HG02885 (cell line): ENCODE measurements around the gene STX11.

Experiments
- ATAC-seq: cut with Tn5 transposase; IDR thresholded peaks from one replicate; pipeline ENCODE4 v1.9.1; 2021; ENCODE audit warnings: mild to moderate bottlenecking; ENCODE audit not compliant: unreplicated experiment, poor library complexity

STX11 gene

GRCh38 chr6:144211160-144211559, 60.8 kb downstream of the STX11 start:
- no peak for ATAC-seq

GRCh38 chr6:144213315-144213714, 63.0 kb downstream of the STX11 start:
- no peak for ATAC-seq

- no peak for ATAC-seq
These were observed 63.7 kb downstream of the STX11 start for GRCh38 chr6:144214029-144214428.

GRCh38 chr6:144214622-144215401, 64.5 kb downstream of the STX11 start:
- ATAC-seq = no peak

GRCh38 chr6:144215402-144215931, 65.2 kb downstream of the STX11 start:
- peak; percentile 15 for ATAC-seq

DNA sequence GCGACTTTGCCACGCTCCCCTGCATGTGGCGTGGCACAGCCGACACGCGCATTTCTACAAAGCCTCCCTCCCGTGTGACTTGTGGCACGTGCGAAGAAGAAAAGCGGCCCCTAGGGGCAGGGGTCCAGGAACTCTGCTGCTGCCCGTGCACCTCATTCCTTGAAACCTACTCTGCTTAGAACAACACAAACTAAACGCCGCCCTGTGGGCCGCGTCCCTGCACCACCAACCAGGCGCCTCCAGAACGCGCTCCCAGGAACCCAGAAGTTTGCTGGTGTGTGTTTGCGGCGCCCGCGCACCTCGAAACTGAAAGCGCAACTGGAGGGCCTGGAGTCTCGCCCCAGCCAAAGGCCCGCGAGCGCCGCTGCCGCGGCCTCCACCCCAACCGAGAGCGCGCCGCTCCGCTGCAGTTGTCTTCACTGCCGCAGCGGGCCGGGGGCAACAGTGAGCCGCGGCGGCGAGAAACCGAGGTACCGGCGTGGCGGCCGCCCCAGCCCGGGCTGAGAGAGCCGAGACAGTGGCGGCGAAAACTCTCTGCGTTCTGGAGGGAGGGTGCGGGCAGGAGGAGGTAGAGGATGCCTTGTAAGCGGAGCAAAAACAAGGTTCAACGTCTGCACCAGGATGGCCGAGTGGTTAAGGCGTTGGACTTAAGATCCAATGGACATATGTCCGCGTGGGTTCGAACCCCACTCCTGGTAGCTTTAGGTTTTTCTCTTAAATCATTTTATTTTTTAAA, 65.8 kb downstream of the STX11 start:
- ATAC-seq = peak; percentile 90

- ATAC-seq = peak; percentile 47
These were observed 66.4 kb downstream of the STX11 start for GRCh38 chr6:144216668-144217218.

GRCh38 chr6:144217264-144217663, 66.9 kb downstream of the STX11 start:
- ATAC-seq = no peak

- ATAC-seq = no peak
These were observed 67.5 kb downstream of the STX11 start for GRCh38 chr6:144217797-144218196.

DNA sequence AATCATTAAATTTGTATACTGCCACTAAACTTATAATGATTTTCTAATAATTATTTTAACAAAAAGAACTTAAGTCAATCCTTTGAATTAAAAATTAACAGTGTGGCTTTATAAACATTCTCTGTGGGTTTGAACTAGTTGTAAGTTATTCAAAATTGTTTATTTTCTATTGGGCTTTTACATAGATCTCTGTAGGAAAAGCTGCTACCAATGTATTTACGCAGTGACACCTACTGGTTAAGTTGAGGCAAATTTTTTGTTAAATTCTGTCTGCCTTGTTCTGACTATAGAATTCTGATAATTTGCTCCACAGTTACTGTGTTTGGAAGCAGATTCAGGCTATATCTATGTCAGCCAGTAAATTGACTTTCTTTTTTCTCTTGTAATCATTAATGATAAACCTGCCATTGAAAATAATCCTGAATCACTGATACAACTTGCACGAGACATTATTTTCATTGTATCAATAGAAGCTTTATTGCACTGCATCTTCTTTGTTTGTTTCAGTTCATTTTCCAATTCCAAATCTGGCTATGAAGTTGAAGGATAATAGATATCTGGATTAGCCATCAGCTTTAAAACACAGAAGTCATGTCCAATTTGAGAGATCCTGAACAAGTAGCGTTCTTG, 68.9 kb downstream of the STX11 start:
- no peak for ATAC-seq

DNA sequence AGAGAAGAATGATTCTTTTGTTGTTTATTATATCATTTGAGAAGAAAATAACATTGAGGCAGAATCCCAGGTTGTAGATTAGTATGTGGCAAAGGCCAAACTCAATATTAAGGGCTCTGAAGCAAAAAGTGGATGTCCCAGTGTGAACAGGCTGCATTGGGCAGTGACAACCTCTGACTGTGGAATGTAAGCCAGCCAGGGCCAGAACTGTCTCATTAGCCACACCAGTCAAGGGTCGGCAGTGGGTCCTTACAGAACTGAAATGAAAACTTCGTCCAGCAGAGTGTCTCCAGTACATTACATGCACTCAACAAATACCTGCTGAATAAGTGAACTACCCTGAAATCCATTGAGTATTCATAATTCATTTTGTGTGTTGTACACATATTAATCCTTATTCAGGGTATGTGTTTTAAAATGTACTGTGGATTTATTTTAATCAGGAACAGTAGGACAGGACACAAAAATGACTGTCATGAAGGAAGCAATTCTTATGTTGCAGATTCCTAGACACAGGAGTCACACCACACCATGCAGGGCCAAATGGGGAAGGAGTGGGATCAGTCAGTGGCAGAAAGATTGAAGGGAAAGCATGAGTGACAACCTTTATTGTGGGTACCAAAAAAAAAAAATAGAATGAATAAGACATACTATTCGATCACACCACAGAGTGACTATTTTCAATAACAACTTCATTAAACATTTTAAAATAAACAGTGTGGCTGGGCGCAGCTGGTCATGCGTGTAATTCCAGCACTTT, 69.9 kb downstream of the STX11 start:
- ATAC-seq = no peak

- ATAC-seq = no peak
These were observed 73.4 kb downstream of the STX11 start for GRCh38 chr6:144223686-144224085.

DNA sequence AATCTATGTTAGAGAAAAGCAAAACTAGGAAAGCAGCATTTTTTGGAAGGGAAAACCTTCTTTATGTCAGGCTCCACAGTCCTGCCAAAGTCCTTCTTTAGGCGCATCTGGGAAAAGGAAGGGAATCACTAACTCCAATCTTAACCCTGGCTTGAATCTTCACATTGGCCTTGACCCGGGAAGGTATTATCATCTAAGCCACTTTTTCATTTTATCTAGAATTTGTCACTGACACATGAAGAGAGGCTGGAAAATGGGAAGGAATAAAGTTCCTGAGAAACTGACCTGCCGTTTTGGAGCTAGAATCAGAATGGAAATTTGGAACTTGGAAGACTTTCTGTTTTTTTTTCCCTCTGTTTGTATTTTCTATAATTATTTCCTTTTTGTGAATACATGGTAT, 81.4 kb downstream of the STX11 start:
- no peak for ATAC-seq

GRCh38 chr6:144232176-144232831, 82.0 kb downstream of the STX11 start:
- ATAC-seq = no peak

GRCh38 chr6:144232832-144233230, 82.5 kb downstream of the STX11 start:
- no peak for ATAC-seq

DNA sequence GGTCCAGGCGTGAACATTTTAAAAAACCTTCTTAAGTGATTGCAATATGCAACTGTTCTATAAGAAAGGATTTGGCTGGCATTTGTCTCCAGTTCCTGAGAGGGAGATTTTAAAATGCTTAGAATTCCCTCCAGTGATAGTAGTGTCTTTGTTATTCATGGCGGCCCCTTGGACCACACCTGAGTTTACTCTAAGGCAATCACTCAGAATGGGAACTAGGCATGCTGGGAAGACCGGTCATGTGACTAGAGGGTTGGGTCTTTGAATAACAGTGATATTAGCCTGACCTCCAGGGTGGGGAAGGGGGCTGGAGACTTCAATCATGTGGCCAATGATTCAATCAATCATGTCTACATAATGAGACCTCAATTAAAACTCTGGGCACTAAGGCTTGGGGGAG, 84.1 kb downstream of the STX11 start:
- no peak for ATAC-seq

DNA sequence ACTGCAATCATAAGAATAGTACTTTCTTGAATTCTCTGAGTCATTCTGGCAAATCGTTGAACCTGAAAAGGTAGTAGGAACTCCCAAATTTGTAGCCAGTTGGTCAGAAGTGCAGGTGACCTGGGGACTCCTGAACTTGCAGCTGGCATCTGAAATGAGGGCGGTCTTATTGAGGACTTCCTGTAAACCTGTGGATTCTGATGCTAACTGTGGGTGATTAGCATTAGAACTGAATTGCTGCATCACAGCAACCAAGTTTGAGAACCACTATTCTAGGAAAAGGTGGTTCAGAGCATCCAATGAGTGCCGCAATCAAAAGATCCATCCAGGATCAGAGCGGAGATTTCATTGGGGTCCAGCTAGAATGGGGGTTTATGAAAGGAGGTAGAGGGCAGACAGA, 84.6 kb downstream of the STX11 start:
- no peak for ATAC-seq
